Caki2 (cell line): ENCODE data around the gene RAB7A. TPM values are rescaled to one million over a fixed set of nuclear protein-coding genes. Genes with fewer than 3 reads are reported as not detected.
"Not testable (repeated sequence)": the region's sequence is repeated elsewhere in the genome, so short reads cannot be mapped to it uniquely, and the experiment has no call there.

Experiments used
- DNase-seq: peaks from one replicate; pipeline ENCODE4 v3.0.0-alpha.2; 2015; ENCODE audit warnings: low read depth
- in situ Hi-C: cut with HindIII; loops from 2 replicates; pipeline ENCODE4 v1.10.0; 2016; ENCODE audit warnings: low sequenced_read_pairs, low pct_unique_long_range_greater_than_20kb, mixed read lengths
- total RNA-seq: library from RNA; depleted of rRNA; stranded (reverse); fragments of >200 nt; shearing (Covaris generic); gene quantifications from 2 replicates; pipeline ENCODE4 v1.2.3, GENCODE V29; 2014; ENCODE audit warnings: low replicate concordance

The RAB7A gene
- total RNA-seq, 1 experiment from 2014 or later, result 96.1 TPM

DNA sequence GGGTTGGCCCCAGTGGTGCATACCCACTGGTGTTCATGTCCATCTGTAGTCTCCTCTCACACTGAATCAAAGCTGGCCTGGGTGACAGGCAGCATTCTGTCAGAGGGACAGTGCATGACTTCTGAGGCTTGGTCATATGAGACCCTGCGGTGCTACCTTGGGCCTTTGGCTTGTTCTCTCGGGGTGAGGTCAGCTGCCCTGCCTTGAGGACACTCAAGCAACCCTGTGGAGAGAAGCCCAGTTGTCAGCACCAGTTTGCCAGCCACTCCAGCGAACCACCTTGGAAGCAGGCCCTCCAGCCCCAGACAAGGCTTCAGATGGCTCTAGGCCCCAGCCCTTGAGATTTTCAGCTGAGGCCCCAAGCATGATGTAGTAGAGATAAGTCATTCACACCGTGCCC, 16.9 kb upstream of the RAB7A start:
- in situ Hi-C loops, result no loop called here
- DNase-seq, result no peak

DNA sequence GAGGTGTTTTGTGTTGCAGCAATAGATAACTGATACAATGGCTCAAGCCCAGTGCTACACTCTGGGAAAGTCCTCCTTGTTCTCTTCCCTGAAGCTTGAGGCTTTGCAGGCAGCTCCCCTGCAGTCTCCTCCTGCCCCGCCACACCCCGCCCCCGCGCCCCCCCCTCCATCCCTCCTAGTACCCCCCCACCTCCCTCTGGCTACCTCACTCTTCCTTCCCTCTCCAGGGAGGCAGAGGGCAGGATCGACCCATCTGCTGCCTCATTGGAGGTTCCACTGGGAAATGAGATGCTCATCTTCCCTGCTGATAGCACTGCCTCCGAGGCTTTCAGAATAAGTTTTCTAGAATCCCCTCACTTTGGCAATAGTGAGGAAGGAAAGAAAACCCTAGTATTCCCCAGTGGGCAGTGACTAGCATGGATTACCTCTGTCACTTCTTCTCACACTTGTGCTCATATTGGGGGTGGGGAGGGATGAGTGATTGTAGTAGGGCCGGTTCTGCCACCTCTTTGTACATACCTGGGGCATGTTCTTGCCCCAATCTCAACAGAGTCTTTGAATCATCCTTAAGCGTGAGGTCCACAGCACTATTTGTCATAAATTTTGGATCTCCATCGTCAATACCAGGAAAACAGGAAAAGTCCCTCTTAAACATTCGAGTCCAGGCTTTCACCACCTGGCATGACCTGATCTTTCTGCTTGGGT, 16.3 kb upstream of the RAB7A start:
- in situ Hi-C loops, result no loop called here
- DNase-seq, result no peak

DNA sequence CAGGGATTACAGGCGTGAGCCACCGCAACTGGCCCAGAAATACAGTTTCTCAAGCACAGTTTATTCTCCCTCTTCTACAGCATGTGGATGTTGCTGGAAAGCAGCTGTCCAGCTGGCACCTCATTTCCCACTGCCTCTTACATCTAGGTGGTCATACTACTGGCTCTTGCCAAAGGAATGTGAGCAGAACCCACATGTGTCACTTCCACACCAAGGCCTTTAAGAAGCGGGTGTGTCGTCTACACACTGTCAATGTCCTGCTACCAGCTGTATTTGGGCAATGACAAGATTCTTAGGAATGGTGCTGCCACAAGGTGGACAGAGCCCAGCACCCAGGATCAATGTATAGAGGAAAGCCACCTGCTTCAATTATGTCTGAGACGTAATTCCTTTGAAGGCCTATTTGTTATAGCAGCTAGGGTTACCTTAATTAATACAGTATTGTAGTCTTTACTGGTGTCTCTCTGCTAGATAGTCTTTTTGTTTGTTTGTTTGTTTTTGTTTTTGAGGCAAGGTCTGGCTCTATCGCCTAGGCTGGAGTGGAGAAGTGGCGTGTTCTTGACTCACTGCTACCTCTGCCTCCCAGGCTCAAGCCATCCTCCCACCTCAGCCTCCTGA, 15.1 kb upstream of the RAB7A start:
- no peak for DNase-seq
- in situ Hi-C loops, result no loop called here

DNA sequence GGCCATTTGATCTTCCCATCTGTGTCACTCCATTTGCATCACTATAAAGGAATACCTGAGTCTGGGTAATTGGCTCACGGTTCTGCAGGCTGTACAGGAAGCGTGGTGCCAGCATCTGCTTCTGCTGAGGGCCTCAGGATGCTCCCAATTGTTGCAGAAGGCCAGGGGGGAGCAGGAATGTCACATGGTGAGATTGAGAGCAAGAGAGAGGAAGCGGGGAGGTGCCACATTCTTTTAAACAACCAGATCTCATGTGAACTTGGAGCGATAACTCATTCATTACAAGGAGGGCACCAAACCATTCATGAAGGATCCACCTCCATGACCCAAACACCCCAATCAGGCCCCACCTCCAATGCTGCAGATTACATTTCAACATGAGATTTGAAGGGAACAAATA, 13.1 kb upstream of the RAB7A start:
- in situ Hi-C loops, result no loop called here
- DNase-seq, result no peak

DNA sequence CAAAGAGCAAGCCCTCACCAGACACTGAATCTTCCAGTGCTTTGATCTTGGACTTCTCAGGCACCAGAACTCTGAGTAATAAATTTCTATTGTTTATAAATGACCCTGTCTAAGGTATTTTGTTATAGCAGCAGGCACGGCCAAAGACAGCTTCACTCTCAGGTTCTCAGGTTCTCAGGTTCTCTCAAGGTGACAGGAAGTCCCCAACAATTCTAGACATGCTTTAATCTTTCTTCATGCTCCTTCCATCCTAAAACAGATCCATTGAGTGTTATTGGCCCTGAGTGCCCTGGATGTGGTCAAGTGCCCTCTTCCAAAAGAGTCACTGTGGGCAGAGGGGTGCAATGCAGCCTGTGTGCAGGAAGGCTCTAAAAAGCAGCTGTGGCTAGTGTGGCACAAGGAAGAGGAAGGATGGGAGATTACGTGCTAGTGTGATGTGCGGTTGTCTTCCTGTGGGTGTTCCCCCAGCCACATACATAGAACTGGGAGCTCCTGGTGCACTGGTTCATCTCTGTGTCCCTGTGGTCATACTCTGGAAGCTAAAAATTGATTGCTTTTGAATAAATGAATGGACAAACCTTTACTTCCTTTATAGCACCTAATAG, 11.0 kb upstream of the RAB7A start:
- no peak for DNase-seq
- in situ Hi-C loops, result no loop called here

DNA sequence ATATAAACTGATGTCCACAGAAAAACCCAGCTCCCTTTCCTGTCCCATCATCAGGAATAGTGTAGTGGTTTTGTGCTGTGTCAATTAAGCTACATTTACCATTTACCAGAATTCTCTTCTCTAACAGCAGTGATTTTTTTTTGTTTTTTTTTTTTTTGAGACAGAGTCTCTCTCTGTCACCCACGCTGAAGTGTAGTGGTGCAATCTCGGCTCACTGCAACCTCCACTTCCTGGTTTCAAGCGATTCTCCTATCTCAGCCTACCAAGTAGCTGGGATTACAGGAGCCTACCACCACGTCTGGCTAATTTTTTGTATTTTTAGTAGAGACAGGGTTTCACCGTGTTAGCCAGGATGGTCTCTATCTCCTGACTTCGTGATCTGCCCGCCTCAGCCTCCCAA, 7.1 kb upstream of the RAB7A start:
- DNase-seq, in situ Hi-C loops: not testable (repeated sequence)

DNA sequence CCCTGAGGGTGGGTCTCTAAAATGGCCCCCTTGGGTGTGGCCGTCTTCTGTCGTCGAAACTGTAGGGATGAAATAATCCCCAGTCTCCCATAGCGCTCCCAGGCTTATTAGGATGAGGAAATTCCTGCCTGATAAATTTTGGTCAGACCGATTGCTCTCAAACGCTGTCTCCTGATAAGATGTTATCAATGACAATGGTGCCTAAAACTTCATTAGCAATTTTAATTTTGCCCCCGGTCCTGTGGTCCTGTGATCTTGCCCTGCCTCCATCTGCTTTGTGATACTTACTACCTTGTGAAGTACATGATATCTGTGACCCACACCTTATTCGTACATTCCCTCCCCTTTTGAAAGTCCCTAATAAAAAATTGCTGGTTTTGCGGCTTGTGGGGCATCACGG, 5.1 kb upstream of the RAB7A start:
- DNase-seq, result no peak
- in situ Hi-C loops, result no loop called here

DNA sequence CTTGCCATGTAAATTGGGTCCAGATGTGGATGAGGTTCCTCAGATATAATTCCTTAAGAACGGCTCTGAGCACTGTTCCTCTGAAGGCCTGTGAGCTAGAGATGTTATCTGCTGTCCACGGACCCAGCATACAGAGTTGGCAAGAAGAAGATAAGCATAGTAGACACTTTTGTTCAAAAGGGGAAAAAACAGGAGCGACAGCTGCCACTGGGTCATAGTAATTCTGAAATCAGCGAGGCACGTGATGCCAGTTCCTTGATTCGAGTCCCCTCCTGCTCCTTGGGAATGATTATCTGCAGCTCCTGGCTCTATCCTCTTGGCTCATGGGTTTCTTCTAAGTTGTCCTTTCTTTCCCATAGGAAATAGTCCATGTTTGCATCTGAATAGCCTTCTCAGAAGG, 2.5 kb upstream of the RAB7A start:
- DNase-seq, result no peak
- in situ Hi-C loops, result no loop called here

DNA sequence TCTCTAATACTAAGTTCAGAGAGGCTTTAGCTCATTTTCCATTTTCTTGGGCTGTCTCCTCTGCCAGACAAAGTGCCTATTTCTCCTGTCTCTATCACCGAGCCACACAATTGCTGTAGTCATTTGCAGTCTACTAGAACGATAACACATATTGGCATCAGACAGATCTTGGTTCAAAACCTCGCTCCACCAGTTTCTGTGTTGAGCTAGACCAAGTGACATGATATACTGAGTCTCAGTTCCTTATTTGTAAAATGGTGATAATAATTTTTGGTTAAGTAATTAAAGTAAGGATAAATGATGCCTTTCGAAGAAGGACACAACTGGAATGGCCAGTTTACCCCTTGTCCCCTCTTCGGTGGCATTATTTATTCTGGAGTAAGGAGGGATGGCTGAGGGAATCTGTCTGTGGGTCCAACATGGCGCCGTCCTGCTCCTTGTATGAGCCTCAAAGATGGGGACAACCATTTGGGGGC, 398 bp upstream of the RAB7A start:
- DNase-seq, result no peak
- in situ Hi-C loops, result no loop called here

DNA sequence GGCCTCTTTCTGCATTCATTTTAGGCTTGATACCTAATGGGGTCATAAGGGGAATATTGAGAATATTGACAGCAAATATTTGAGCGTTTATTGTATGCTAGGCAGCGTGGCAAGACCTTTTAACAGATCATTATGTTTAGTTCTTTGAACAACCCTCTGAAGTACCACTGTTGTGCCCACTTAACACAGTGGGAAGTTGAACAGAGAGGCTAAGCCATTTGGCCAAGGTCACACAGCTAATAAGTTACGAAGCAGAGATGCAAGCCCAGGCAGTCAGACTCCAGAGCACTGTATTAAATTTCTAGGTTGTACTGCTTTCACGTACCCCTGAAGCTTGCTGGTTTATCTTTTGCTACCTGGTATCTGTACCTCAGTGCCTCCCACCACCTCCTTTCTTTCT, 1.1 kb downstream of the RAB7A start:
- DNase-seq, result no peak
- in situ Hi-C loops, result no loop called here

DNA sequence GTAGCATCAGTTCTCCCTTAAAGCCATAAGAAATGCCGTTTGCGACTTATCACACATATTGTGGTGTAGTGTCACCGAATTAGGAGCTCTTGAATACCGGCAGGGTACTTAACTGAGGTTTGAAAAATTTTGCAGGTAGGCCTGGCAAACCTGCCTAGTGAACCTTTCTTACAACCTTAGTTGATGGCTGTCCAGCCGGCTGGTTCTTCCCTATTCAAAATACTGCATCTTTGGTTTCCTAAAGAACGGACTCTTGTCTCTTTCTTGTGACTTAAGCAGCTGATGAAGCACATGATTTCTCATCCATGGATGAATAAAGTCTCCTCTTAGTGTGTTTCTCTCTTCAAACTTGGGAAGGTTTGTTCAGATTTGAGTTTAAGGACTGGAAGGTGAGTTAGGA, 1.5 kb downstream of the RAB7A start:
- DNase-seq, result no peak
- in situ Hi-C loops, result no loop called here

DNA sequence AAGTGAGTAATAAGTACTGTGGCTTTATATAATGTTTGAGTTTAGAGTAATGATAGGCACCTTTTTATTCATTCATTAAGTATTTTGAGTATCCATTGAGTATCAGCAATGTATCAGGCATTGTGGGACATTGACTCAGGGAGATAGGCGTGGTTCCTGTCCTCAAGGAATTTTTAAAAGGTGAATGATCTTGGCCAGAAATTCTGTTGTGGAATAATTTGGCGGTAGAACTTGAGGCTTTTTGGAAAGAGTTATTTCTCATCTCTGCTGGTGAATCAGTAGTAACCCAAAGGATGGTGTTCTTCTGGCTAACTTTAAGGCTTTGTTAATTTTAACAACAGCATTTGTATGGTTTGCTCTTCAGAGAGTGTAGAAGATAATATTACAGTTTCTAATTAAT, 2.0 kb downstream of the RAB7A start:
- DNase-seq, result no peak
- in situ Hi-C loops, result no loop called here

DNA sequence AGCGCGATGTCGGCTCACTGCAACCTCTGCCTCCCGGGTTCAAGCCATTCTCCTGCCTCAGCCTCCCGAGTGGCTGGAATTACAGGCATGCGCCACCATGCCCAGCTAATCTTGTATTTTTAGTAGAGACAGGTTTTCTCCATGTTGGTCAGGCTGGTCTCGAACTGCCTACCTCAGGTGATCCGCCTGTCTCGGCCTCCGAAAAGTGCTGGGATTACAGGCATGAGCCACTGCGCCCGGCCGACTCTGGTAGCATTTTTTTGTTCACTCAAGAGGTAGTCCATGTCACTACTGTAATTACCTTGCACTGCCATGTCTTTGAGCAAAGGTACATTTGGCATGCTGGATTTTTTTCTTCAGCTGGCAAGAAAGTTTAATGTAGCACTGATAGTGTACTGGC, 2.5 kb downstream of the RAB7A start:
- DNase-seq, in situ Hi-C loops: not testable (repeated sequence)

DNA sequence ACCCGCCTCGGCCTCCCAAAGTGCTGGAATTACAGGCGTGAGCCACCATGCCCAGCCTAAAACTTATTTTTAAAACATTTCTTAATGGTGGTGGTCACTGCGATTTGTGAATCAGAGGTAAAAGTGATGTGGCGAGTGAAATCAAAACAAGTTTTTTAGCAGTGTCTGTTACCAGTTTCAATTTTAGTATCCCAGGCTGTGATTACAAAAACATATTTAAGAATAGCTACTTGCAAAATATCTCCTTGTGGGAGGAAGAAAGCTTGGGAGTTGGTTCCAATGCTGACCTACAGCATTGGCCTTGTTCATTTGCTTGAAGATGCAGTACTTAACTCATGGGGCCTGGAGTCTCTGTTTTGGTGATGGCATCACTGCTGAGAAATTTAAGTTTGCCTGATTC, 4.5 kb downstream of the RAB7A start:
- in situ Hi-C loops, result no loop called here
- no peak for DNase-seq

DNA sequence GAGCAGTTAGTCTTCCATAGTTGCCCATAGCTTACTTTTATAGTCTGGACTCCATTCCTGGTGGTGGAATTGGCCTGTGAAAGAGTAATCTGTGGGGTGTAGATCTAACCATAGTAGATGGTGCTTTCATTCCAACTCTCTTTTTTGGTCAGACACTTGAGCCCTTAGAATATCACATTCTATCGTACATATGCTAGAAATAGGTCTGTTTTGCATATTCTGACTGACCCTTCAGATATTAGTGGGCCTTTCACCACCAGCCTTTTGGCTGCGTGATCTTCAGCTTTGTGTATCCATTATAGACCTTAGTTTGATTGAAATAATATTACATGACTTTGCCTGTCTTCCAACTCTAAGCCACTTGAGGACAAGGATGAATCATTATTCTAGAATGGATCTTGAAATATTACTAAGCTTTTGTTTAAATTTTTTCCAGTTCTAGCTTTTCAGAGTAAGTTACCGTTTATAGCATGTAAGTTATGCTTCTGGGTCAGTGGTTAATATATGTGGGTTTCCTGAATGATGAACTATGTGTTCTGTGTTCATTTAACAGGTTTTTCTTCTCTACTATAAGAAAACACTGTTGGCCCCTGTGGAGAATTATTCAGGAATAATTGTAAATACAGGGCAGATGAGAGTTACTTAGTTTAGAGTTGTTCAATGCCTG, 8.7 kb downstream of the RAB7A start:
- in situ Hi-C loops, result no loop called here
- DNase-seq, result no peak

DNA sequence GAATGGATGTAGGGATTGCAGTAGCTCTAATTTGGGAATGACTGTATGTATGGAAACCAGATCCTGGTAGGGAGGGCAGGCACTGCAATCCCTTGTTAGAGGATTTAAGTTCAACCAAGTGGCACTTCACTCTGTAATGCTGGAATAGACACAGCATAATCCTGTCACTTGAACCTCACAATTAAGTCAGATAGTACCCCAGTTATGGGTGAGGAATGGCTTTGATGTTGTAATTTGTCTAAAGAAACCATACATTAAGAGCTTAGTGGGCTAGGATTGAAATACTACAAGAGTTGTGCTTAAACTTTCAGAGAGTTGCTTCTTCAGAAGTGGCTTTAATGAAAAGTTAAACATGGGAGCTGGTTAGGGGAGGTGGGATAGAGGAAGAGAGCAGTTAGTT, 9.3 kb downstream of the RAB7A start:
- no peak for DNase-seq
- in situ Hi-C loops, result no loop called here

DNA sequence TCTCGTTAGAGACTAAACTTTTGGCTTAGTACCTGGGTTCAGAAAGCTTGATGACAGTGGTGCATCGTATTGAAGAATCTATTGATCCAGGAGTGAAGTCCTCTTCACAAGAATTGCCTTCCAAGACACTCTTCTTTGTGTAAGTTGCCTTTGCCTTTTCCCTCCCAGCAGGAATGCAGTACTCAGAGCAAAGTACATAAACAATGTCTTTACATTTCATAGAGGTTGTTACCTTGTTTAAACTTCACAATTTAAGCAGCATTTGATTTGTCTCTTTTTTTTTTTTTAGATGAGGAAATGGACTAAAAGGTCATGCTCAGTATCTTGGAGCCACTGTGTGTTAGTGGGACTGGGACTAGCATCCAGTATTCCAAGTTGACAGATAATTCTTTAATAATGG, 9.9 kb downstream of the RAB7A start:
- in situ Hi-C loops, result no loop called here
- DNase-seq, result no peak

DNA sequence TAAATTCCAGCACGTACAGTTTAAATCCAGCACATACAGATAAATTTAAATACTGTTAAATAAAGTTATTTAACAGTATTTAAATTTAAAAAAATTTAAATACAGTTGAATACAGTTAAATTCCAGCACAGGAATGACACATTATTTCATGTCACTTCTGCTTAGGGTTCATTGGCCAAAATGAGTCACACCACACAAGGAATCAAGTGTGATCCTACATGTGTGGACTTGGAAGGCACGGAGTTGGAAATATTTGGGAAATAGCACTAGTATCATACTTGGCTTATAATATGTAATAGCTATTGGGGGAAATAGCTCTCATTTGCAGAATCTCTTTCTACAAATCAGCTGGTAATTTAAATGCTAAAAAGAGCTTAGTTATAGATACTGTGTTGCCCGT, 10.6 kb downstream of the RAB7A start:
- DNase-seq, result no peak
- in situ Hi-C loops, result no loop called here

DNA sequence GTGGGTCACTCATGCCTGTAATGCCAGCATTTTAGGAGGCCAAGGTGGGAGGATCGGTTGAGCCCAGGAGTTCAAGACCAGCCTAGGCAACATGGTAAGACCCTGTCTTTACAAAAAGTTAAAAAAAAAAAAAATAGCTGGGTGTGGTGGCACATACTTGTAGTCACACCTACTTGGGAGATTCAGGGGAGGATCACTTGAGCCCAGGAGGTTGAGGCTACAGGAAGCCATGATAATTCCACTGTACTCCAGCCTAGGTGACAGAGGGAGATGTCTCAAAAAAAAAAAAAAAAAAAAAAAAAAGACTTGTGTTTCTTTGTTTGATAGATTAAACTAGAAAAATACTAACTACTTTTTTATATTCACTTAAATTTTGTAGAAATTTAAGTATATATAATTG, 14.6 kb downstream of the RAB7A start:
- in situ Hi-C loops, result no loop called here

More for the DNA sequence above, 14.6 kb downstream of the RAB7A start:
- no peak for DNase-seq
